ENCODE measurements around the gene HIBCH. TPM values are rescaled to one million over a fixed set of nuclear protein-coding genes. Genes with fewer than 3 reads are reported as not detected.

Gene HIBCH
- total and polyA plus RNA-seq, 2 of the 4 experiments (the other 2 are of a cell fraction): 8.8 to 11.9 TPM

DNA sequence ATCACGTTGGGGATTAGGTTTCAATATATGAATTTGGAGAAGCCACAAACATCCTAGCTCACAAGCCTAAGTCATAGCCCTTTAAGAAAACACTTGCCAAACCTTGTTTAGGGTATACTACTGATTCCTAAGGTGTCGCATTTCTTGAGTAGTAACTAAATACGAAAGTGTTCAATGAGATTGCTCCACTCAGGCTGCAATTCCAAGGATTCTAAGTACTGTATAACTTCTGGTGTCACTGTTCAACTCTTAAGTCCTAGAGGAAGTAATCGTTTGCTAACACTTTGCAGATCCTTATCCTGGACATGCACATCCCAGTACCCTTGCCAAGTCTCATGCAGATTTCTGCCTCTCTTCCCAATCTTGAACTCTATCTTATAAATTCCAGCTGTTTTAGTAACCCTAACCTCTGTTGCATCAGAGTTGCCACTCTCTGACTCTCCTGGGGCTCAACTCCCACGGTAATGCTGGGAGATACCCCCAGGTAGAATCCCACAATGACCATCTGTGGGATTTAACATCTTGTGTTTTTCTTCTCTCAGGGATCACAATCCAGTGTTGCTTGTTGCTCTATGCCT is 122.4 kb downstream of the HIBCH start:
- Histone ChIP-seq H3K4ac (ENCODE audit: low read depth, low read length) (no peak overlapping the region), H3K9ac (ENCODE audit: low read depth, low read length) (no peak overlapping the region), H3K4me3 (ENCODE audit: insufficient read depth, low read depth, low read length) (no peak overlapping the region), H2AK5ac (ENCODE audit: low read depth, low read length) (no peak overlapping the region), H3K4me1 (ENCODE audit: control insufficient read depth, insufficient read depth, low read length) (no peaks in the 10 kb centered on the region), H3K36me3 (ENCODE audit: control insufficient read depth, insufficient read depth, low read length) (no peaks in the 10 kb centered on the region; the same call in 1 of the 2 replicates), H2AFZ (replicated peaks; ENCODE audit: low read length, poor library complexity) (no peak overlapping the region), H4K5ac (ENCODE audit: low read depth, low read length) (no peak overlapping the region), H4K20me1 (ENCODE audit: insufficient read depth, low read length) (no peaks in the 10 kb centered on the region), H2BK5ac (ENCODE audit: low read depth, low read length, poor library complexity, severe bottlenecking) (no peak overlapping the region), H3K18ac (ENCODE audit: low read depth, low read length) (no peak overlapping the region), H2BK120ac (ENCODE audit: low read depth, low read length) (no peak overlapping the region), H3K27ac (ENCODE audit: insufficient read depth, low read length) (no peak overlapping the region), H2BK20ac (ENCODE audit: low read depth, low read length) (no peak overlapping the region), H3K9me3 (ENCODE audit: control insufficient read depth, insufficient read depth, low read length) (no peaks in the 10 kb centered on the region), H3K79me1 (ENCODE audit: low read depth in 1 of 2, low read length in 2 of 2) (no peaks in the 10 kb centered on the region), H3K9me1 (ENCODE audit: insufficient read depth, low read length) (no peaks in the 10 kb centered on the region), H3K23ac (ENCODE audit: low read depth, low read length) (no peak overlapping the region), H3K56ac (ENCODE audit: extremely low read depth, insufficient read depth, low read length) (no peak overlapping the region), H3K4me2 (ENCODE audit: low read depth, low read length) (no peak overlapping the region), H4K8ac (ENCODE audit: low read depth in 2 of 2, low read length in 2 of 2) (no peak overlapping the region), H2AK9ac (replicated peaks; ENCODE audit: low read depth, low read length, poor library complexity) (no peak overlapping the region), H4K91ac (ENCODE audit: insufficient read depth, low read depth, low read length) (no peak overlapping the region), H2BK15ac (ENCODE audit: low read depth, low read length) (no peak overlapping the region), H3K14ac (replicated peaks; ENCODE audit: low read depth, low read length) (no peak overlapping the region), H3K27me3 (ENCODE audit: control insufficient read depth, insufficient read depth, low read length) (no peaks in the 10 kb centered on the region)
- BruUV-seq (replicated peaks): no TSS peak
- TF ChIP-seq, protein P1, sequence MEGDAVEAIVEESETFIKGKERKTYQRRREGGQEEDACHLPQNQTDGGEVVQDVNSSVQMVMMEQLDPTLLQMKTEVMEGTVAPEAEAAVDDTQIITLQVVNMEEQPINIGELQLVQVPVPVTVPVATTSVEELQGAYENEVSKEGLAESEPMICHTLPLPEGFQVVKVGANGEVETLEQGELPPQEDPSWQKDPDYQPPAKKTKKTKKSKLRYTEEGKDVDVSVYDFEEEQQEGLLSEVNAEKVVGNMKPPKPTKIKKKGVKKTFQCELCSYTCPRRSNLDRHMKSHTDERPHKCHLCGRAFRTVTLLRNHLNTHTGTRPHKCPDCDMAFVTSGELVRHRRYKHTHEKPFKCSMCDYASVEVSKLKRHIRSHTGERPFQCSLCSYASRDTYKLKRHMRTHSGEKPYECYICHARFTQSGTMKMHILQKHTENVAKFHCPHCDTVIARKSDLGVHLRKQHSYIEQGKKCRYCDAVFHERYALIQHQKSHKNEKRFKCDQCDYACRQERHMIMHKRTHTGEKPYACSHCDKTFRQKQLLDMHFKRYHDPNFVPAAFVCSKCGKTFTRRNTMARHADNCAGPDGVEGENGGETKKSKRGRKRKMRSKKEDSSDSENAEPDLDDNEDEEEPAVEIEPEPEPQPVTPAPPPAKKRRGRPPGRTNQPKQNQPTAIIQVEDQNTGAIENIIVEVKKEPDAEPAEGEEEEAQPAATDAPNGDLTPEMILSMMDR (conservative IDR thresholded peaks at IDR 0.05; ENCODE audit: low read depth, low read length): no peak
- TF ChIP-seq CEBPB (IDR thresholded peaks at IDR 0.05; ENCODE audit: low read depth, low read length): no peak
- TF ChIP-seq POLR2A (IDR thresholded peaks at IDR 0.05; ENCODE audit: low read depth, low read length): no peak
- no peak for TF ChIP-seq CHD1 (IDR thresholded peaks at IDR 0.05; ENCODE audit: low read depth, low read length)
- no peak for TF ChIP-seq NFE2L2 (IDR thresholded peaks at IDR 0.05; ENCODE audit: low read depth, low read length)
- TF ChIP-seq, protein P2, sequence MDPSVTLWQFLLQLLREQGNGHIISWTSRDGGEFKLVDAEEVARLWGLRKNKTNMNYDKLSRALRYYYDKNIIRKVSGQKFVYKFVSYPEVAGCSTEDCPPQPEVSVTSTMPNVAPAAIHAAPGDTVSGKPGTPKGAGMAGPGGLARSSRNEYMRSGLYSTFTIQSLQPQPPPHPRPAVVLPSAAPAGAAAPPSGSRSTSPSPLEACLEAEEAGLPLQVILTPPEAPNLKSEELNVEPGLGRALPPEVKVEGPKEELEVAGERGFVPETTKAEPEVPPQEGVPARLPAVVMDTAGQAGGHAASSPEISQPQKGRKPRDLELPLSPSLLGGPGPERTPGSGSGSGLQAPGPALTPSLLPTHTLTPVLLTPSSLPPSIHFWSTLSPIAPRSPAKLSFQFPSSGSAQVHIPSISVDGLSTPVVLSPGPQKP (IDR thresholded peaks at IDR 0.05; ENCODE audit: borderline replicate concordance, low read depth, low read length): no peak
- no peak for TF ChIP-seq MAZ (IDR thresholded peaks at IDR 0.05; ENCODE audit: borderline replicate concordance, low read depth, low read length)
- TF ChIP-seq BHLHE40 (IDR thresholded peaks at IDR 0.05; ENCODE audit: low read depth, low read length): no peak
- no peak for TF ChIP-seq RFX5 (IDR thresholded peaks at IDR 0.05; ENCODE audit: low read depth, low read length)
- no peak for TF ChIP-seq MAFK (IDR thresholded peaks at IDR 0.05; ENCODE audit: low read depth, low read length)
- TF ChIP-seq RAD21 (IDR thresholded peaks at IDR 0.05; ENCODE audit: low read length): no peak
- no peak for TF ChIP-seq MXI1 (IDR thresholded peaks at IDR 0.05; ENCODE audit: borderline replicate concordance, low read depth, low read length)
- TF ChIP-seq FOS (IDR thresholded peaks at IDR 0.05; ENCODE audit: low read depth, low read length): no peak
- in situ Hi-C loops (cut with MboI; ENCODE audit: low sequenced_read_pairs) (no loop called here), dilution Hi-C loops (cut with HindIII; ENCODE audit: low sequenced_read_pairs, unreplicated experiment) (no loop called here), intact Hi-C loops (cut with micrococcal nuclease) (no loop called here)
- DNase-seq: no peak
- ChIA-PET POLR2A (ENCODE audit: unreplicated experiment) (no interaction called here), CTCF (no interaction called here)
- WGBS, 2 experiments (ENCODE audit: extremely low coverage in 2 of 2, insufficient read length in 1 of 2): 82% methylated on average over 1 of the region's 5 CpGs; no CpG with 5 or more reads in 1 of the 2 experiments
- ATAC-seq (ENCODE audit: low read depth): no peak; the same call in 1 of the 2 replicates
